Pericardium fibroblast (primary cell): ENCODE measurements around the gene PRORP. TPM values are rescaled to one million over a fixed set of nuclear protein-coding genes. Genes with fewer than 3 reads are reported as not detected.

Source experiments
- total RNA-seq: library from RNA; depleted of rRNA; stranded (reverse); fragments of >200 nt; gene quantifications from 2 replicates; pipeline ENCODE4 v1.2.3, GENCODE V29; 2015

Gene PRORP
- total RNA-seq, result 15.7 and 23.8 TPM in 2 replicates

DNA sequence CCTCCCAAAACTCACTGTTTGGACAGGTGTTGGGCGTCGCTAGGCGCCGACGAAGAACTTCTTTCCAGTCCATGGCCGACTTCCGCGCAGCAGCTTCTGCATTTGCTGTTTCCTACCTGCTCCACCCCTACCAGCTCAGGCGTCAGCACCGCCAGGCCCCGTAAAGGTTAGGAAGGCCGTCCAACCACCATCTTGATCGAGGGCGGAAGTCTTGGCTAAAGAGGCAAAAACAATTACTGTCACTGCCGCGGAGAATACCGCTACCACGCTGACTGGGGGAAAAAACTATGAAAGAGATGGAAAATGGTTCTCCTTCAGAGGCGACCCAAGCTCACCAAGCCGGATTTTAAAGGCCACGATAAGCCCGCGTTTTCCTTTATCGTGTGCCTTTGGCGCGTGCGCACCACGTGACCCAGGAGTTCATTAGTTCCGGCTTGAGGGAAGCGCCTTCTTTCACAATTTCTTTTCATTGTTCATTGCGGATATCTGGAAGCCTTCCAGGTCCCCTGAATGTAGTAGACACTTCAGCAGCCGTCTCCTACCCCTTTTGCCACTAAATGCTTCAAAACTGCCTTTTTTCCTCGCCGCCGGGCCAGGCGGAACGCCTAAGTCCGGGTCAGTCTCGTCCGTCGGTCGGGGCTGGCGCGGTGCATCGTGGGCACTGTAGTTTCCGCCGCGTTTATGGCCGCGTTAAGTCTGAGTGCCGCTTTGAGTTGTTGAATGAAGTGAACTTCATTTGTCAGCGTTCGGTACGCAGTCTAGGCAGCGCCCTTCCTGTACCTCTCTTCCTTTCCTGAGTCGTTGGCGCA lies at the start of gene PRORP, which contains the start of gene PPP2R3C:
Gene PRORP (plus strand): TSS at position 666 of the 809 bp plus-strand sequence. CDS start 694 bp downstream, outside the sequence.
Gene PPP2R3C (minus strand): TSS at position 104 of the 809 bp plus-strand sequence. CDS start 31 bp downstream, at position 73.

Other genes starting within 250 kb of the PRORP start
- gene BAZ1A, start 247.2 kb upstream of the PRORP start, total RNA-seq, result 20.4 and 23.3 TPM in 2 replicates
- 30.9 and 52.9 TPM in 2 replicates for gene SRP54, start 139.6 kb upstream of the PRORP start, total RNA-seq
- gene FAM177A1, start 76.3 kb upstream of the PRORP start, total RNA-seq, result 27.0 and 40.3 TPM in 2 replicates
- gene PPP2R3C, start 562 bp upstream of the PRORP start, total RNA-seq, result 31.4 and 32.1 TPM in 2 replicates
- 110 and 115 TPM in 2 replicates for gene PSMA6, start 169.8 kb downstream of the PRORP start, total RNA-seq